Measurements from ENCODE around the gene ZFP82. TPM values are rescaled to one million over a fixed set of nuclear protein-coding genes. Genes with fewer than 3 reads are reported as not detected.

Gene ZFP82
- total RNA-seq, 1 experiment from 2014 or later = 14.9 TPM

- peaks cover 36% of the 10 kb centered on the region for H3K9me3 ChIP-seq (ENCODE audit: low read depth, low read length, poor library complexity, severe bottlenecking)
- no peak overlapping the region for H3K27ac ChIP-seq (ENCODE audit: low read depth, low read length, poor library complexity, severe bottlenecking)
- no TSS peak for BruUV-seq (replicated peaks)
- DNase-seq (ENCODE audit: low spot score) = no peak
- ChIA-PET CTCF (no interaction called here), POLR2A (ENCODE audit: low non-redundant PET) (no interaction called here)
- intact Hi-C loops (cut with micrococcal nuclease; ENCODE audit: unreplicated experiment) = no loop called here
- H3K27me3 ChIP-seq (replicated peaks; ENCODE audit: insufficient read depth, low read depth, low read length, poor library complexity) = no peaks in the 10 kb centered on the region
- TF ChIP-seq CTCF (conservative IDR thresholded peaks at IDR 0.05; ENCODE audit: low read depth, low read length) = no peak
- no peaks in the 10 kb centered on the region for H3K4me1 ChIP-seq (ENCODE audit: insufficient read depth, low read length, poor library complexity, severe bottlenecking)
- H3K36me3 ChIP-seq (ENCODE audit: insufficient read depth, low read length, poor library complexity, severe bottlenecking) = peaks cover 76% of the 10 kb centered on the region
- no peak overlapping the region for H3K4me3 ChIP-seq (ENCODE audit: low read depth, low read length, poor library complexity, severe bottlenecking)
Observed at GRCh38 chr19:36409841-36410240, 8.6 kb downstream of the ZFP82 start.

- no peaks in the 10 kb centered on the region for H3K4me1 ChIP-seq (ENCODE audit: insufficient read depth, low read length, poor library complexity, severe bottlenecking)
- BruUV-seq (replicated peaks) = no TSS peak
- H3K4me3 ChIP-seq (ENCODE audit: low read depth, low read length, poor library complexity, severe bottlenecking) = no peak overlapping the region
- CTCF ChIA-PET = no interaction called here
- TF ChIP-seq EZH2 (IDR thresholded peaks at IDR 0.05; ENCODE audit: borderline replicate concordance, low read depth, low read length, poor library complexity, severe bottlenecking) (no peak), CTCF (conservative IDR thresholded peaks at IDR 0.05; ENCODE audit: low read depth, low read length) (no peak)
- H3K27ac ChIP-seq (ENCODE audit: low read depth, low read length, poor library complexity, severe bottlenecking) = no peak overlapping the region
- H3K27me3 ChIP-seq (replicated peaks; ENCODE audit: insufficient read depth, low read depth, low read length, poor library complexity) = no peaks in the 10 kb centered on the region
- H3K9me3 ChIP-seq (ENCODE audit: low read depth, low read length, poor library complexity, severe bottlenecking) = peaks cover 20% of the 10 kb centered on the region
- H3K36me3 ChIP-seq (ENCODE audit: insufficient read depth, low read length, poor library complexity, severe bottlenecking) = peaks cover 81% of the 10 kb centered on the region
- POLR2A ChIA-PET (ENCODE audit: low non-redundant PET) = no interaction called here
- intact Hi-C loops (cut with micrococcal nuclease; ENCODE audit: unreplicated experiment) = no loop called here
- no peak for DNase-seq (ENCODE audit: low spot score)
Observed at GRCh38 chr19:36408101-36408500, 10.3 kb downstream of the ZFP82 start.

- TF ChIP-seq CTCF (conservative IDR thresholded peaks at IDR 0.05; ENCODE audit: low read depth, low read length) (no peak), EZH2 (IDR thresholded peaks at IDR 0.05; ENCODE audit: borderline replicate concordance, low read depth, low read length, poor library complexity, severe bottlenecking) (no peak)
- Histone ChIP-seq H3K4me3 (ENCODE audit: low read depth, low read length, poor library complexity, severe bottlenecking) (no peak overlapping the region), H3K9me3 (ENCODE audit: low read depth, low read length, poor library complexity, severe bottlenecking) (peaks cover under 1% of the 10 kb centered on the region), H3K4me1 (ENCODE audit: insufficient read depth, low read length, poor library complexity, severe bottlenecking) (no peaks in the 10 kb centered on the region), H3K27ac (ENCODE audit: low read depth, low read length, poor library complexity, severe bottlenecking) (no peak overlapping the region), H3K27me3 (replicated peaks; ENCODE audit: insufficient read depth, low read depth, low read length, poor library complexity) (no peaks in the 10 kb centered on the region), H3K36me3 (ENCODE audit: insufficient read depth, low read length, poor library complexity, severe bottlenecking) (peaks cover 86% of the 10 kb centered on the region)
- BruUV-seq (replicated peaks) = no TSS peak
- CTCF ChIA-PET = interaction anchor here (0.6 kb wide), 1 partner anchor 1066 kb away, joined by 3 read pairs; no protein-coding TSS in a partner anchor
- DNase-seq (ENCODE audit: low spot score) = no peak
- POLR2A ChIA-PET (ENCODE audit: low non-redundant PET) = no interaction called here
- intact Hi-C loops (cut with micrococcal nuclease; ENCODE audit: unreplicated experiment) = no loop called here
Observed at GRCh38 chr19:36404498-36404897, 13.9 kb downstream of the ZFP82 start.

All from A673 (cell line).